Astrocyte (in vitro differentiated cells and primary cell): ENCODE results near the gene SLC9A3. TPM values are rescaled to one million over a fixed set of nuclear protein-coding genes. Genes with fewer than 3 reads are reported as not detected.

Source experiments
- DNase-seq: peaks from one replicate; pipeline ENCODE4 v3.0.0-alpha.2; 2010; ENCODE audit warnings: low read depth
- FAIRE-seq: peaks from 2 replicates; lab custom pipeline; 2011; peaks lifted over from hg19 to GRCh38; lab: Jason Lieb, UNC
- H2AFZ ChIP-seq: 2 replicates; pipeline ENCODE4 v1.6.0; 2012; ENCODE audit warnings: low read depth, low read length, inconsistent platforms
- H3K27ac ChIP-seq: 2 replicates; pipeline ENCODE4 v1.5.1; 2011; ENCODE audit warnings: low read depth, low read length, inconsistent platforms
- H3K27me3 ChIP-seq: 2 replicates; pipeline ENCODE4 v1.6.0; 2011; ENCODE audit warnings: low read length, inconsistent platforms; ENCODE audit not compliant: insufficient read depth
- H3K36me3 ChIP-seq: 2 replicates; pipeline ENCODE4 v1.5.1; 2011; ENCODE audit warnings: low read length, inconsistent platforms; ENCODE audit not compliant: insufficient read depth
- H3K4me1 ChIP-seq: 2 replicates; pipeline ENCODE4 v1.5.1; 2011; ENCODE audit warnings: low read length, inconsistent platforms; ENCODE audit not compliant: insufficient read depth
- H3K4me2 ChIP-seq: 2 replicates; pipeline ENCODE4 v1.6.0; 2012; ENCODE audit warnings: low read length, inconsistent platforms
- H3K4me3 ChIP-seq: 2 replicates; pipeline ENCODE4 v1.5.1; 2011; ENCODE audit warnings: low read depth, mild to moderate bottlenecking, low read length, inconsistent platforms; ENCODE audit not compliant: insufficient read depth
- H3K79me2 ChIP-seq: 2 replicates; pipeline ENCODE4 v1.6.0; 2012; ENCODE audit warnings: mild to moderate bottlenecking, low read length, inconsistent platforms; ENCODE audit not compliant: insufficient read depth
- H3K9ac ChIP-seq: 2 replicates; pipeline ENCODE4 v1.6.0; 2012; ENCODE audit warnings: mild to moderate bottlenecking, low read length, inconsistent platforms
- H3K9me3 ChIP-seq: 2 replicates; pipeline ENCODE4 v1.5.1; 2012; ENCODE audit warnings: low read depth, mild to moderate bottlenecking, low read length, inconsistent platforms; ENCODE audit not compliant: insufficient read depth
- H4K20me1 ChIP-seq: 2 replicates; pipeline ENCODE4 v1.6.0; 2012; ENCODE audit warnings: low read length, inconsistent platforms; ENCODE audit not compliant: insufficient read depth
- H3K27ac Mint-ChIP-seq: one replicate; pipeline ENCODE4 v1.8.0; 2021; ENCODE audit warnings: mild to moderate bottlenecking, mixed read lengths; ENCODE audit not compliant: unreplicated experiment
- H3K27me3 Mint-ChIP-seq: one replicate; pipeline ENCODE4 v1.8.0; 2021; ENCODE audit warnings: low read depth, mixed read lengths; ENCODE audit not compliant: unreplicated experiment
- H3K36me3 Mint-ChIP-seq: one replicate; pipeline ENCODE4 v1.8.0; 2021; ENCODE audit warnings: low read depth, mixed read lengths; ENCODE audit not compliant: unreplicated experiment
- H3K4me1 Mint-ChIP-seq: one replicate; pipeline ENCODE4 v1.8.0; 2021; ENCODE audit warnings: low read depth, mixed read lengths; ENCODE audit not compliant: unreplicated experiment
- H3K4me3 Mint-ChIP-seq: one replicate; pipeline ENCODE4 v1.8.0; 2021; ENCODE audit warnings: mild to moderate bottlenecking, moderate library complexity, mixed read lengths; ENCODE audit not compliant: unreplicated experiment
- H3K9me3 Mint-ChIP-seq: one replicate; pipeline ENCODE4 v1.8.0; 2021; ENCODE audit warnings: mild to moderate bottlenecking, mixed read lengths; ENCODE audit not compliant: unreplicated experiment
- EZH2 ChIP-seq: IDR thresholded peaks from 2 replicates; pipeline ENCODE4 v1.6.1; 2012; ENCODE audit warnings: mild to moderate bottlenecking, low read length, inconsistent platforms; ENCODE audit not compliant: insufficient read depth
- total RNA-seq: library from RNA; stranded (reverse); gene quantifications from 2 replicates; pipeline ENCODE4 v1.2.1, GENCODE V29; 2021
- TF ChIP-seq, protein P1 (sequence below): IDR thresholded peaks from 2 replicates; pipeline ENCODE4 v1.5.1; 2011; ENCODE audit warnings: low read depth, mild to moderate bottlenecking, inconsistent platforms, low read length, moderate library complexity; ENCODE audit not compliant: insufficient read depth

SLC9A3 gene
- total RNA-seq, 1 donor from 2014 or later = 1.0 TPM

DNA sequence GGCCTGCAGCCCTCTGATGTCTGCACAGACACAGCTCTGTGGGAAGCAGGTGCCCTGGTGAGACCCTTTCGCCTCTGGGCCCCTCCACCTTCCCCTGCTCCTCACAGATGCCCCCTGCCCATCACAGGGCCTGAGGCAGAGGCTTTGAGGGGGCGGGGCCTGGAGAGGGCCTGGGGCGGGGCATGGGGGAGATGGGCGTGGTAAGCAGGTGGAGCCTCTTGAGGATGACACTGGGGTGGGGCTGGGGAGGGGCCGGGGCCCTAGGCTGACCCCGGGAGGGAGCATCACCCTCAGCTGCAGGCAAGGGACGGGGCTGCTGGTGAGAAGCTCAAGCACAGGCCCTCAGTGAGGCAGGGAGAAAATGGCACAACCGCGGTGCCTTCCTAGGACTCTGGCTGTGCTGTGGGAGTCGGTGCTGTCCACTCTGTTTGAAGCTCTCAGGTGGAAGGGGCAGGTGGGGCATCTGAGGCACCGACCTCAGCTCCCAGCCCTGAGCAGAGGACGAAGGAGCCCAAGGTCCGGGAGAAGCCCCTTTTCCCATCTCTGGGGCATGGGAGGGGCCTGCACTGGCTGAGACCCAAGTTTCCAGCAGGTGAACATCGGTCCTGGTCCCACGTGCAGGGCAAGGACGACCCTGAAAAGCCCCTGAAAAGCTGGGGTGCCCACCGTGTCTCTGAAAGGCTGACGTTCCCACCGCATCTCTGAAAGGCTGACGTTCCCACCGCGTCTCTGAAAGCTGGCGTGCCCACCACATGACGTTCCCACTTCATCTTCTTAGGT is 17.5 kb upstream of the SLC9A3 start:
- no peaks in the 10 kb centered on the region for H3K36me3 Mint-ChIP-seq
- no peak overlapping the region for H2AFZ ChIP-seq
- H3K9me3 ChIP-seq = no peaks in the 10 kb centered on the region
- no peaks in the 10 kb centered on the region for H3K36me3 ChIP-seq
- peaks cover 17% of the 10 kb centered on the region for H3K27me3 ChIP-seq
- H4K20me1 ChIP-seq = no peaks in the 10 kb centered on the region
- no peak overlapping the region for H3K27ac Mint-ChIP-seq
- no peaks in the 10 kb centered on the region for H3K9me3 Mint-ChIP-seq
- no peak overlapping the region for H3K27ac ChIP-seq
- no peaks in the 10 kb centered on the region for H3K4me1 ChIP-seq
- H3K79me2 ChIP-seq = no peaks in the 10 kb centered on the region
- H3K4me2 ChIP-seq = no peak overlapping the region
- FAIRE-seq = no peak
- H3K4me1 Mint-ChIP-seq = no peaks in the 10 kb centered on the region
- TF ChIP-seq EZH2 = no peak
- H3K9ac ChIP-seq = no peak overlapping the region
- DNase-seq = no peak
- H3K4me3 ChIP-seq = no peak overlapping the region
- no peak overlapping the region for H3K4me3 Mint-ChIP-seq
- peaks cover 43% of the 10 kb centered on the region for H3K27me3 Mint-ChIP-seq

DNA sequence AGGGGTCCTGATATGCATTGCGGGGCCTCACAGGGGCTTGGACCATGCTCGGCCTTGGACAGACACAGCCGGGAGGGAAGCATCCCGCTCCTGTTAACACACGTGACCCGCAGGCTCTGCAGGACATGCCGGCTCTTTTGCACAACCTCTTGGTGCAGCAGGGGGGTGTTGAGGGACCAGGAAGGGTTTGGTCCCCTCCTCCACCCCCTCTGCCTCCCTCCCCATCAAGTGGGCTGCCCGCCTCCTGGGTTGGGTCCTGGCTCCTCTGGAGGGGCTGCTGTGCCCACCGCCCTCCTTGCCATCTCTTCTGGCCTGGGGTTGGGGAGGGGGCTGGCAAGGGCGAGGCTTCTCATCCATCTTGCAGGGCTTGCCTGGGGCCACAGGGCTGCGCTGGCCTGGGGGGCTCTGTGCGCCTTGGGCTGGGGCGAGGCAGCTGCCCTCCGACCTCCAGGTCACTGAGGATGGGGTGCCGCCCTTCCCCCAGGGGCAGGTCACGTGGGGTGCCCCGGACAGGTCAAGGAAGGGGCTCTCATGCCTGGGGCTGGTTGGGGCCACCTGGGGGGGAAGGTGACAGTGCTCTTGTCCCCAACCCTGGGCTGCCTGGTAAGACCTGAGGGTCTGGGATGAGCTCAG is 16.8 kb upstream of the SLC9A3 start:
- FAIRE-seq = no peak

More for the DNA sequence above, 16.8 kb upstream of the SLC9A3 start:
- H2AFZ ChIP-seq = no peak overlapping the region
- Mint-ChIP-seq H3K27me3 (peaks cover 49% of the 10 kb centered on the region), H3K27ac (no peak overlapping the region), H3K36me3 (no peaks in the 10 kb centered on the region), H3K4me1 (no peaks in the 10 kb centered on the region), H3K9me3 (no peaks in the 10 kb centered on the region), H3K4me3 (no peak overlapping the region)
- no peak overlapping the region for H3K4me2 ChIP-seq
- H3K79me2 ChIP-seq = no peaks in the 10 kb centered on the region
- peaks cover 17% of the 10 kb centered on the region for H3K27me3 ChIP-seq
- H3K4me3 ChIP-seq = no peak overlapping the region
- no peaks in the 10 kb centered on the region for H4K20me1 ChIP-seq
- H3K36me3 ChIP-seq = no peaks in the 10 kb centered on the region
- no peak overlapping the region for H3K9ac ChIP-seq
- no peaks in the 10 kb centered on the region for H3K9me3 ChIP-seq
- H3K4me1 ChIP-seq = no peaks in the 10 kb centered on the region
- no peak for DNase-seq
- TF ChIP-seq EZH2 = no peak
- TF ChIP-seq, protein P1, sequence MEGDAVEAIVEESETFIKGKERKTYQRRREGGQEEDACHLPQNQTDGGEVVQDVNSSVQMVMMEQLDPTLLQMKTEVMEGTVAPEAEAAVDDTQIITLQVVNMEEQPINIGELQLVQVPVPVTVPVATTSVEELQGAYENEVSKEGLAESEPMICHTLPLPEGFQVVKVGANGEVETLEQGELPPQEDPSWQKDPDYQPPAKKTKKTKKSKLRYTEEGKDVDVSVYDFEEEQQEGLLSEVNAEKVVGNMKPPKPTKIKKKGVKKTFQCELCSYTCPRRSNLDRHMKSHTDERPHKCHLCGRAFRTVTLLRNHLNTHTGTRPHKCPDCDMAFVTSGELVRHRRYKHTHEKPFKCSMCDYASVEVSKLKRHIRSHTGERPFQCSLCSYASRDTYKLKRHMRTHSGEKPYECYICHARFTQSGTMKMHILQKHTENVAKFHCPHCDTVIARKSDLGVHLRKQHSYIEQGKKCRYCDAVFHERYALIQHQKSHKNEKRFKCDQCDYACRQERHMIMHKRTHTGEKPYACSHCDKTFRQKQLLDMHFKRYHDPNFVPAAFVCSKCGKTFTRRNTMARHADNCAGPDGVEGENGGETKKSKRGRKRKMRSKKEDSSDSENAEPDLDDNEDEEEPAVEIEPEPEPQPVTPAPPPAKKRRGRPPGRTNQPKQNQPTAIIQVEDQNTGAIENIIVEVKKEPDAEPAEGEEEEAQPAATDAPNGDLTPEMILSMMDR = no peak
- no peak overlapping the region for H3K27ac ChIP-seq
